Inferior parietal cortex (tissue), 1 donor: ENCODE measurements around the gene TAF1B.

ENCODE experiments used
- DNase-seq: peaks from one replicate; pipeline ENCODE4 v3.0.0-alpha.2; 2016; ENCODE audit errors: extremely low spot score

The TAF1B gene

GRCh38 chr2:9843229-9844035 lies at the start of gene TAF1B:
Gene TAF1B (plus strand): TSS chr2:9843474. CDS start chr2:9843542, 68 bp downstream.
- peak; percentile 89 for DNase-seq

GRCh38 chr2:9793918-9794717 lies 49.2 kb upstream of the TAF1B start:
- no peak for DNase-seq

- DNase-seq: no peak
Observed at GRCh38 chr2:9795071-9795470, 48.2 kb upstream of the TAF1B start.

GRCh38 chr2:9796056-9797010 lies 46.9 kb upstream of the TAF1B start:
- no peak for DNase-seq

GRCh38 chr2:9797086-9797485 lies 46.2 kb upstream of the TAF1B start:
- DNase-seq: no peak

- no peak for DNase-seq
Observed at GRCh38 chr2:9797681-9798556, 45.4 kb upstream of the TAF1B start.

GRCh38 chr2:9799011-9799596 lies 44.2 kb upstream of the TAF1B start:
- DNase-seq: no peak

GRCh38 chr2:9799729-9800632 lies 43.3 kb upstream of the TAF1B start:
- peak; percentile 88 for DNase-seq

GRCh38 chr2:9800639-9800974 lies 42.7 kb upstream of the TAF1B start:
- no peak for DNase-seq

GRCh38 chr2:9800975-9801726 lies 42.1 kb upstream of the TAF1B start:
- DNase-seq: no peak

- no peak for DNase-seq
Observed at GRCh38 chr2:9802576-9802993, 40.7 kb upstream of the TAF1B start.

- no peak for DNase-seq
Observed at GRCh38 chr2:9803023-9803805, 40.1 kb upstream of the TAF1B start.

- DNase-seq: no peak
Observed at GRCh38 chr2:9805435-9806297, 37.6 kb upstream of the TAF1B start.

- no peak for DNase-seq
Observed at GRCh38 chr2:9806298-9806610, 37.0 kb upstream of the TAF1B start.

GRCh38 chr2:9806656-9807055 lies 36.6 kb upstream of the TAF1B start:
- no peak for DNase-seq

- DNase-seq: no peak
Observed at GRCh38 chr2:9807056-9807455, 36.2 kb upstream of the TAF1B start.
